ENCODE results near the gene NUP210L.
"Not testable (repeated sequence)": the region's sequence is repeated elsewhere in the genome, so short reads cannot be mapped to it uniquely, and the experiment has no call there.

NUP210L gene

GRCh38 chr1:154145986-154146385 is 8.9 kb downstream of the NUP210L start:
- ChIA-PET CTCF (interaction anchor here (1.0 kb wide), 1 partner anchor 41 kb away, joined by 3 read pairs; no protein-coding TSS in a partner anchor), POLR2A (no interaction called here)
- DNase-seq (ENCODE audit: extremely low spot score): no peak
- TF ChIP-seq, protein P1, sequence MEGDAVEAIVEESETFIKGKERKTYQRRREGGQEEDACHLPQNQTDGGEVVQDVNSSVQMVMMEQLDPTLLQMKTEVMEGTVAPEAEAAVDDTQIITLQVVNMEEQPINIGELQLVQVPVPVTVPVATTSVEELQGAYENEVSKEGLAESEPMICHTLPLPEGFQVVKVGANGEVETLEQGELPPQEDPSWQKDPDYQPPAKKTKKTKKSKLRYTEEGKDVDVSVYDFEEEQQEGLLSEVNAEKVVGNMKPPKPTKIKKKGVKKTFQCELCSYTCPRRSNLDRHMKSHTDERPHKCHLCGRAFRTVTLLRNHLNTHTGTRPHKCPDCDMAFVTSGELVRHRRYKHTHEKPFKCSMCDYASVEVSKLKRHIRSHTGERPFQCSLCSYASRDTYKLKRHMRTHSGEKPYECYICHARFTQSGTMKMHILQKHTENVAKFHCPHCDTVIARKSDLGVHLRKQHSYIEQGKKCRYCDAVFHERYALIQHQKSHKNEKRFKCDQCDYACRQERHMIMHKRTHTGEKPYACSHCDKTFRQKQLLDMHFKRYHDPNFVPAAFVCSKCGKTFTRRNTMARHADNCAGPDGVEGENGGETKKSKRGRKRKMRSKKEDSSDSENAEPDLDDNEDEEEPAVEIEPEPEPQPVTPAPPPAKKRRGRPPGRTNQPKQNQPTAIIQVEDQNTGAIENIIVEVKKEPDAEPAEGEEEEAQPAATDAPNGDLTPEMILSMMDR (IDR thresholded peaks at IDR 0.05; ENCODE audit: control extremely low read depth, extremely low read depth, low read depth, missing control alignments): no peak

DNA sequence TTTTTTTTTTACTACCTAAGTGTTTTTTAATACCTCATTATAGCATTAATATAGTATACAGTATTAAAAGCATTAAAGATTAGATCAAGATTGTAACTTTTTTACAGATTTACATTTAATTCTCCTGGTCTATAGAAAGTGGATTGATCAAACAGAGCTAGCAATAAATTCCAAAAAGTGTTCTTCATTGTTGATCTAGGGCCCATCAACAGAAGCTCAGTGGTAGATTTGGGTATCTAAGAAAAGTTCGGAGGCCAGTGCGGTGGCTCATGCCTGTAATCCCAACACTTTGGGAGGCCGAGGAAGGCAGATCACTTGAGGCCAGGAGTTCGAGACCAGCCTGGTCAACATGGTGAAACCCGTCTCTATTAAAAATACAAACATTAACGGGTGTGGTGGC is 12.5 kb downstream of the NUP210L start:
- TF ChIP-seq, protein P1 (IDR thresholded peaks at IDR 0.05; ENCODE audit: control extremely low read depth, extremely low read depth, low read depth, missing control alignments): no peak
- POLR2A ChIA-PET: no interaction called here
- CTCF ChIA-PET: interaction anchor here (0.9 to 1.1 kb wide), 2 partner anchors 15 to 16 kb away, joined by 3 to 4 read pairs; no protein-coding TSS in a partner anchor
- no peak for DNase-seq (ENCODE audit: extremely low spot score)

DNA sequence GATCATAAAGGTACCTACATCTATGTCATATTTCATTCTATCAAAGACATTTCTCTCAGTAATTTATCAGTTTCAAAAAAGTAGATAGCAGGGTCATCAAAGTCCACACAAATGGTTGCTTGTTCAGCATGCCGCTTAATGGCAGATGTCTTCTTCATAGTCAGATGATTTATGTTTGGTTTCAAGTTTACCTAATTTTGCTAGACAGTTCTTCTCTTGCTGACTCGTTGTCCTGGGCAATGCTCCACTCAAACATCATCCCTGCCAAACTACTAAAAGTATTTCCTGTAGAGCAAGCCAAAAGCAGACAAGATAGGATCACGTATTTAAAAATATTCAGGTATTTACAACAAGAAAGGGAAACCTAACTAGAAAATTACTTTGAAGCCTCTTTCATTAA is 13.6 kb downstream of the NUP210L start:
- ChIA-PET POLR2A (no interaction called here), CTCF (no interaction called here)

GRCh38 chr1:154137888-154138287 is 17.0 kb downstream of the NUP210L start:
- TF ChIP-seq, protein P1 (IDR thresholded peaks at IDR 0.05; ENCODE audit: control extremely low read depth, extremely low read depth, low read depth, missing control alignments): no peak
- ChIA-PET POLR2A (no interaction called here), CTCF (interaction anchor here (1.1 to 1.9 kb wide), 2 partner anchors 16 to 19 kb away, joined by 3 to 5 read pairs; no protein-coding TSS in a partner anchor)
- DNase-seq (ENCODE audit: extremely low spot score): no peak

More for the DNA sequence above, 13.6 kb downstream of the NUP210L start:
- TF ChIP-seq, protein P1 (IDR thresholded peaks at IDR 0.05; ENCODE audit: control extremely low read depth, extremely low read depth, low read depth, missing control alignments): no peak
- no peak for DNase-seq (ENCODE audit: extremely low spot score)

- TF ChIP-seq, protein P1 (IDR thresholded peaks at IDR 0.05; ENCODE audit: control extremely low read depth, extremely low read depth, low read depth, missing control alignments): no peak
- ChIA-PET CTCF (no interaction called here), POLR2A (no interaction called here)
- no peak for DNase-seq (ENCODE audit: extremely low spot score)
Measured at GRCh38 chr1:154133256-154133655, 21.6 kb downstream of the NUP210L start.

DNA sequence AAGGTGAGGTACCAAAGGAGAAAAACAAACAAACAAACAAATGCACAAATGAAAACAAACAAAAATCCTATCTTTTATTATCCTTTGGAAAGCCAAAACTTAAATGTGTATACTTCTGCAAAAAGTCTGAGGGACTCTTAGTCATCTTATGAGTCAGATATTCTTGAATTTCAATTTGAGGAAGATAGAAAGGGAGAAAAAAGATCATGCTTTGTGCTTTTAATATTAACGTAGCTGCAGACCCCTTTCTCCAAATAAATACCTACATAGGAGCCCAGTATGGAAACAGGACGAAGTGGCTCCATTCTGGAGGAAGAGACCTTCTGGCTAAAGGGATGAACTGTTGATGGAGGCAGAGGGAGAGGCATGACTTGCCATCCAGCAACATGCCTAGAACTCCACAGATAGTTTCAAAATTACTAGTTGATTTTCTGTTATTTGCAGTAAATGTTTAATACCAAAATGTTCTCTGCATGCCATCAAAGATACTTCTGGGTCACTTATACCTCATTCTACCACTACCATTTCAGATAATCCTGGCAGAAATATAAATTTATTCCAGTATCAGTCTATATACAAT is 25.4 kb downstream of the NUP210L start:
- CTCF ChIA-PET: no interaction called here
- TF ChIP-seq, protein P1 (IDR thresholded peaks at IDR 0.05; ENCODE audit: control extremely low read depth, extremely low read depth, low read depth, missing control alignments): no peak
- POLR2A ChIA-PET: no interaction called here

DNA sequence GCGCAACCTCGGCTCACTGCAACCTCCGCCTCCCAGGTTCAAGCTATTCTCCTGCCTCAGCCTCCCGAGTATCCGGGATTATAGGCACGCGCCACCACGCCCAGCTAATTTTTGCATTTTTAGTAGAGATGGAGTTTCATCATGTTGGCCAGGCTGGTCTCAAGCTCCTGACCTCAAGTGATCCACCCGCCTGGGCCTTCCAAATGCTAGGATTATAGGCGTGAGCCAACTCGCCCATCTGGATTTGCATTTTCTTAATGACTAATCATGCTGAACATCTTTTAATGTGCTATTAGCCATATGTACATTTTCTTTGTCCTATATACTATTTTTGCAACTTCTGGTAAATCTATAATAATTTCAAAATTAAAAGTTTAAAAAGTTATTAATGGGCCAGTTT is 31.7 kb downstream of the NUP210L start:
- DNase-seq (ENCODE audit: extremely low spot score): not testable (repeated sequence)
- ChIA-PET POLR2A (interaction anchor here (1.2 kb wide), 1 partner anchor 133 kb away, joined by 3 read pairs; no protein-coding TSS in a partner anchor), CTCF (interaction anchor here (1.5 kb wide), 1 partner anchor 100 kb away, joined by 4 read pairs; no protein-coding TSS in a partner anchor)

More for the DNA sequence above, 25.4 kb downstream of the NUP210L start:
- no peak for DNase-seq (ENCODE audit: extremely low spot score)
